HL-60 (cell line): Measurements from ENCODE around the gene PTGDS.

Experiments
- CTCF ChIP-seq: IDR thresholded peaks from one replicate; pipeline ENCODE4 v1.5.1; 2011; ENCODE audit warnings: low read length, control low read depth, inconsistent platforms; ENCODE audit not compliant: insufficient read depth
- GABPA ChIP-seq: IDR thresholded peaks from 2 replicates; pipeline ENCODE4 v1.6.1; 2012; ENCODE audit warnings: low read depth
- POLR2AphosphoS5 ChIP-seq: IDR thresholded peaks from 2 replicates; pipeline ENCODE4 v1.6.1; 2012; ENCODE audit warnings: low read depth
- REST ChIP-seq: IDR thresholded peaks from 2 replicates; pipeline ENCODE4 v1.6.1; 2012; ENCODE audit warnings: low read depth; ENCODE audit not compliant: insufficient replicate concordance
- SPI1 ChIP-seq: IDR thresholded peaks from 2 replicates; pipeline ENCODE4 v1.6.1; 2012; ENCODE audit warnings: low read depth, mild to moderate bottlenecking, borderline replicate concordance

- no peak for TF ChIP-seq POLR2AphosphoS5
- TF ChIP-seq REST, result no peak
- TF ChIP-seq CTCF, result no peak
- TF ChIP-seq GABPA, result no peak
- no peak for TF ChIP-seq SPI1
Measured at GRCh38 chr9:136962701-136963248, 14.5 kb upstream of the PTGDS start.
